H1 (cell line): ENCODE data around the gene CPNE4. TPM values are rescaled to one million over a fixed set of nuclear protein-coding genes. Genes with fewer than 3 reads are reported as not detected.

Experiments
- ATF3 ChIP-seq: IDR thresholded peaks from 2 replicates; pipeline ENCODE4 v1.6.1; 2011; ENCODE audit warnings: low read depth, mild to moderate bottlenecking, low read length; ENCODE audit not compliant: insufficient read depth
- CHD1 ChIP-seq: IDR thresholded peaks from 2 replicates; pipeline ENCODE4 v1.6.1; 2012; ENCODE audit warnings: low read depth, low read length, improper control_type of control experiment
- CHD7 ChIP-seq: fragments of 300-600 bp; sonication (generic); IDR thresholded peaks from 2 replicates; pipeline ENCODE4 v1.7.1; 2012; ENCODE audit warnings: low read length, moderate library complexity, mild to moderate bottlenecking, inconsistent platforms; ENCODE audit not compliant: insufficient replicate concordance
- GABPA ChIP-seq: IDR thresholded peaks from 2 replicates; pipeline ENCODE4 v1.6.1; 2011; ENCODE audit warnings: mild to moderate bottlenecking, low read length, moderate library complexity, borderline replicate concordance; ENCODE audit not compliant: insufficient read depth
- JUN ChIP-seq: IDR thresholded peaks from 2 replicates; pipeline ENCODE4 v1.6.1; 2011; ENCODE audit warnings: low read depth, mild to moderate bottlenecking, improper control_type of control experiment, low read length
- NANOG ChIP-seq: IDR thresholded peaks from 2 replicates; pipeline ENCODE4 v1.6.1; 2011; ENCODE audit warnings: low read length, low read depth, mild to moderate bottlenecking, inconsistent platforms; ENCODE audit not compliant: insufficient read depth, poor library complexity, severe bottlenecking
- RBBP5 ChIP-seq: IDR thresholded peaks from 2 replicates; pipeline ENCODE4 v1.7.1; 2012; ENCODE audit warnings: low read depth, mild to moderate bottlenecking, inconsistent platforms, low read length, moderate library complexity, borderline replicate concordance
- RFX5 ChIP-seq: IDR thresholded peaks from 2 replicates; pipeline ENCODE4 v1.6.1; 2011; ENCODE audit warnings: low read depth, low read length, improper control_type of control experiment, borderline replicate concordance
- SUZ12 ChIP-seq: fragments of 200-600 bp; sonication (generic); IDR thresholded peaks from 2 replicates; pipeline ENCODE4 v1.6.1; 2012; ENCODE audit warnings: mild to moderate bottlenecking, inconsistent platforms, low read length, moderate library complexity, mixed read lengths
- TAF1 ChIP-seq: IDR thresholded peaks from 2 replicates; pipeline ENCODE4 v1.6.1; 2011; ENCODE audit warnings: mild to moderate bottlenecking, low read depth, low read length
- TEAD4 ChIP-seq: IDR thresholded peaks from 2 replicates; pipeline ENCODE4 v1.6.1; 2012; ENCODE audit warnings: low read depth, low read length, inconsistent platforms, mixed read lengths
- polyA plus RNA-seq, 7 experiments: library from polyadenylated mRNA; depleted of rRNA in 3 of 7; stranded (reverse) in 5 of 7; unstranded in 2 of 7; fragments of >200 nt in 5 of 7; fragments of 200-250 nt in 2 of 7; gene quantifications; 1 replicate in 5 of 7; 2 replicates in 1 of 7; 4 replicates in 1 of 7; pipeline versions ENCODE4 v1.2.1 to v1.2.3, GENCODE V29; 2011 to 2013; ENCODE audit warnings: missing spikeins in 2 of 7, mixed read lengths in 2 of 7
- total RNA-seq: library from RNA; stranded (reverse); fragmentation: NEBNext Ultra II Directional; extraction: Animal tissue kit (Norgen Biotek cat#: 25700); gene quantifications from 2 replicates; pipeline ENCODE4 v1.2.1, GENCODE V29; 2021

The CPNE4 gene
- total and polyA plus RNA-seq, 2 of the 8 experiments (the other 6 are each of a cell fraction or from before 2014, with no cell fraction given), result 0.82 to 3.8 TPM

- TF ChIP-seq CHD7 (no peak), CHD1 (no peak), JUN (no peak), GABPA (no peak), ATF3 (no peak), TAF1 (no peak), RFX5 (no peak), TEAD4 (no peak), SUZ12 (no peak), NANOG (no peak), RBBP5 (no peak)
Measured at GRCh38 chr3:131485119-131485518, 549.7 kb downstream of the CPNE4 start (continued).
